PC-9 (cell line): Measurements from ENCODE around the gene UCN2. TPM values are rescaled to one million over a fixed set of nuclear protein-coding genes. Genes with fewer than 3 reads are reported as not detected.

Source experiments
- BruUV-seq: library from RNA; stranded (reverse); fragments of 400-500 nt; replicated peaks from 2 replicates; lab custom pipeline; 2021; lab: Mats Ljungman, UMichigan
- CTCF ChIA-PET: fragments of 300-600 bp; sonication (Branson Sonifier 250); formaldehyde crosslinking; loops from one replicate; lab custom pipeline; 2022; ENCODE audit warnings: antibody characterized with exemption; lab: Charles Lee
- POLR2A ChIA-PET: fragments of 300-600 bp; sonication (Branson Sonifier 250); formaldehyde crosslinking; loops from one replicate; lab custom pipeline; 2022; ENCODE audit warnings: antibody characterized with exemption; ENCODE audit not compliant: unreplicated experiment; lab: Charles Lee
- DNase-seq, 2 experiments: peaks; one replicate each; pipeline versions ENCODE4 v3.0.0 to v3.0.0-alpha.2; 2015 to 2022; ENCODE audit warnings: mixed read lengths in 1 of 2
- H2AFZ ChIP-seq: fragments of 200-600 bp; sonication (generic); 2 replicates; pipeline ENCODE4 v1.8.1; 2017; ENCODE audit warnings: antibody characterized with exemption
- H3F3A ChIP-seq: fragments of 200-600 bp; sonication (generic); 2 replicates; pipeline ENCODE4 v1.8.1; 2017; ENCODE audit warnings: antibody characterized with exemption, mild to moderate bottlenecking, low read depth; ENCODE audit not compliant: insufficient read depth
- H3K27ac ChIP-seq: fragments of 200-600 bp; sonication (generic); 2 replicates; pipeline ENCODE4 v1.6.1; 2016; ENCODE audit warnings: mixed run types
- H3K27me3 ChIP-seq: fragments of 200-600 bp; sonication (generic); 2 replicates; pipeline ENCODE4 v1.6.1; 2016; ENCODE audit warnings: low read depth, mixed run types; ENCODE audit not compliant: insufficient read depth
- H3K36me3 ChIP-seq: fragments of 200-600 bp; sonication (generic); 2 replicates; pipeline ENCODE4 v1.6.1; 2016; ENCODE audit warnings: low read depth, mixed run types
- H3K4me1 ChIP-seq: fragments of 200-600 bp; sonication (generic); replicated peaks from 2 replicates; pipeline ENCODE4 v1.6.1; 2016; ENCODE audit warnings: mixed run types; ENCODE audit not compliant: insufficient read depth
- H3K4me2 ChIP-seq: fragments of 200-600 bp; sonication (generic); 2 replicates; pipeline ENCODE4 v1.6.1; 2017; ENCODE audit warnings: mixed run types
- H3K4me3 ChIP-seq: fragments of 200-600 bp; sonication (generic); 2 replicates; pipeline ENCODE4 v1.6.1; 2016; ENCODE audit warnings: mixed run types
- H3K79me2 ChIP-seq: fragments of 200-600 bp; sonication (generic); 2 replicates; pipeline ENCODE4 v1.6.1; 2017; ENCODE audit warnings: low read depth, mixed run types
- H3K9me2 ChIP-seq: fragments of 200-600 bp; sonication (generic); 2 replicates; pipeline ENCODE4 v1.8.1; 2017; ENCODE audit warnings: mild to moderate bottlenecking; ENCODE audit not compliant: insufficient read depth
- H3K9me3 ChIP-seq: fragments of 200-600 bp; sonication (generic); 2 replicates; pipeline ENCODE4 v1.8.1; 2016; ENCODE audit warnings: low read depth; ENCODE audit not compliant: insufficient read depth
- H4K20me1 ChIP-seq: fragments of 200-600 bp; sonication (generic); 2 replicates; pipeline ENCODE4 v1.8.1; 2017; ENCODE audit not compliant: insufficient read depth
- EZH2 ChIP-seq: fragments of 200-600 bp; sonication (generic); IDR thresholded peaks from 2 replicates; pipeline ENCODE4 v1.8.0; 2017; ENCODE audit warnings: antibody characterized with exemption, low read depth
- intact Hi-C: fragments of 100-400 bp; cut with micrococcal nuclease; formaldehyde crosslinking; loops from one replicate; pipeline ENCODE4 v1.10.0; 2022; ENCODE audit not compliant: unreplicated experiment
- total RNA-seq: library from RNA; stranded (reverse); gene quantifications from 2 replicates; pipeline ENCODE4 v1.2.3, GENCODE V29; 2021
- TF ChIP-seq, protein P1 (sequence below): fragments of 200-600 bp; sonication (generic); conservative IDR thresholded peaks from 2 replicates; pipeline ENCODE4 v1.6.1; 2017; ENCODE audit warnings: mixed run types, antibody characterized with exemption, mild to moderate bottlenecking, moderate library complexity

The UCN2 gene
- total RNA-seq, 1 experiment from 2014 or later, result 2.8 TPM

DNA sequence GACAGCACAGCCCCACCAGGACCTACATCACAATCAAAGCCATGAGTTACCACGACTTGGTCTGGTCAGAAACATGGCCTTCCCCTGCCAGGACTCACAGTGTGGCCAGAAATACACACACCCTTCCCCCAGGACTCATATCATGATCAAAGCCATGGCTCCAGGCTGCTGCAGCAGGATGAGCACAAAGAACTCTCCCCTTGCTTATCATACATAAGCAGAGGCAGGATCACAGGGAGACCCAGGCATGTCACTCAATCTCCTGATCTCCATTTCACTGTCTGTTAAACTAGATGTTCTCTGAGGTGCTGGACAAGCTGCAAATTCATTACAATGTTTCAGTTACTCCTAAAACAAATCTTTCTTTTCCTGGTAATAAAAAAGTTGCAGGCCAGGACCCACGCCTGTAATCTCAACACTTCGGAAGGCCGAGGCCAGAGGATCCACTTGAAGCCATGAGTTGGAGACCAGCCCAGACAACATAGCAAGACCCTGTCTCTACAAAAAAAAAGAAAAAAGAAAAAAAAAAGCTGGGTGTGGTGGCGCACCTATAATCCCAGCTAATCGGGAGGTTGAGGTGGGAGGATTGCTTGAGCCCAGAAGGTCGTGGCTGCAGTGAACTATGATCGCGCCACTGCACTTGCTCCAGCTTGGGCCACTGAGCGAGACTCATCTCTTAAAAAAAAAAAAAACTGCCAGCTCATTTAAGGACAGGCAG, 8.2 kb downstream of the UCN2 start:
- no peak for DNase-seq
- intact Hi-C loops, result loop anchor here (5.0 kb wide), 3 partner anchors 108 to 288 kb away; partner anchors contain the start of gene ATRIP
- ChIA-PET CTCF (interaction anchor here (0.6 to 1.5 kb wide), 2 partner anchors 106 to 120 kb away, joined by 3 to 6 read pairs; no protein-coding TSS in a partner anchor), POLR2A (interaction anchor here (0.6 kb wide), 1 partner anchor 343 kb away, joined by 8 read pairs; the partner anchor contains the start of gene SLC25A20)
- Histone ChIP-seq H2AFZ (no peak overlapping the region), H3K9me2 (no peaks in the 10 kb centered on the region), H3K79me2 (no peaks in the 10 kb centered on the region), H3K4me1 (peaks cover 21% of the 10 kb centered on the region), H3K27ac (no peak overlapping the region), H3K27me3 (no peaks in the 10 kb centered on the region), H4K20me1 (no peaks in the 10 kb centered on the region), H3K4me3 (no peak overlapping the region), H3K4me2 (peak overlapping the region; percentile 79; the same call in 1 of the 2 replicates), H3K9me3 (no peaks in the 10 kb centered on the region), H3F3A (peaks cover 12% of the 10 kb centered on the region; the same call in 1 of the 2 replicates), H3K36me3 (no peaks in the 10 kb centered on the region)
- TF ChIP-seq, protein P1, sequence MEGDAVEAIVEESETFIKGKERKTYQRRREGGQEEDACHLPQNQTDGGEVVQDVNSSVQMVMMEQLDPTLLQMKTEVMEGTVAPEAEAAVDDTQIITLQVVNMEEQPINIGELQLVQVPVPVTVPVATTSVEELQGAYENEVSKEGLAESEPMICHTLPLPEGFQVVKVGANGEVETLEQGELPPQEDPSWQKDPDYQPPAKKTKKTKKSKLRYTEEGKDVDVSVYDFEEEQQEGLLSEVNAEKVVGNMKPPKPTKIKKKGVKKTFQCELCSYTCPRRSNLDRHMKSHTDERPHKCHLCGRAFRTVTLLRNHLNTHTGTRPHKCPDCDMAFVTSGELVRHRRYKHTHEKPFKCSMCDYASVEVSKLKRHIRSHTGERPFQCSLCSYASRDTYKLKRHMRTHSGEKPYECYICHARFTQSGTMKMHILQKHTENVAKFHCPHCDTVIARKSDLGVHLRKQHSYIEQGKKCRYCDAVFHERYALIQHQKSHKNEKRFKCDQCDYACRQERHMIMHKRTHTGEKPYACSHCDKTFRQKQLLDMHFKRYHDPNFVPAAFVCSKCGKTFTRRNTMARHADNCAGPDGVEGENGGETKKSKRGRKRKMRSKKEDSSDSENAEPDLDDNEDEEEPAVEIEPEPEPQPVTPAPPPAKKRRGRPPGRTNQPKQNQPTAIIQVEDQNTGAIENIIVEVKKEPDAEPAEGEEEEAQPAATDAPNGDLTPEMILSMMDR, result no peak
- TF ChIP-seq EZH2, result no peak
- BruUV-seq, result TSS peak; percentile 30

DNA sequence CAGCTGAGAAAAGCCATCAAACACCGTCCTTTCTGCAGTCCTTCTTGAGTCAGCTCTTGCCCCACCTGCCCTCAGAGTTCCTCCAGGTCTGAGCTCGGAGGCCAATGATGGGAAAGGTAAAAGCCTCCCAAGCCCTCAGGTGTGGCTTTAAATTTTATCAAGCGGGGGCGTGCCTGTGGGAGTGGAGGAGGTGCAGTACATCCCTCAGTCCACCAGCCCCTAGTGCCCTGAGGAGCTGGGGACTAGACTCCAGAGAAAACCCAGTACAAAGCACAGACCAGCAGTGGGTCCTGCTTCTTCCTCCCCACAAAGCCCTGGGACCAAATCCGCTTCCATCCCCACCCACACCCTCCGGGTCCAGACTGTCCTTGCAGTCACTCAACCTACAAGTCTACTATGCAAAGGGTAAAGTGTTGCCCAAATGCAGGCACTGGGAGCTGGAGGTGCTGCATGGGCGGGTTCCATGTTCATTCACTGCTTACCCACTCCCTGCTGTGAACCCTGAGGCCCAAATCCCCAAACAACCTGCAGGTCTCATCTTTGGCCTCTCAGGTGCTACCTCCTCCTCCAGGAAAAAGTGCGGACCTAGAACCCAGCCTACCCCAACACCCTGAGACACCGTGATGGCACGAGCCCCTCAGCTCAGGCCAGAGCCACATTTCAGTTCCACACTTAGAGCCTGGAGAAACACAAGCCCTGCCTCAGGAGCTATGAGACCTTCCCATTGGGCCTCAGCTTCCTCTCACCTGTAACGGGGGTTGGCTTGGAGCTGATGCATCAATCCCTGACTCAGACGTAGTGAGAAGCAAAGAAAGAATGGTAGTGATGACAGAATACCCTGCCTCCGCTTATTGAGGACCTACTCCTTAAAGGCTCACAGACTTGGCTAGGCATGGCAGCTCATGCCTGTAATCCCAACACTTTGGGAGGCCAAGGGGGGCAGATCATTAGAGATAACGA, 9.4 kb downstream of the UCN2 start:
- Histone ChIP-seq H3K27me3 (no peaks in the 10 kb centered on the region), H3K36me3 (no peaks in the 10 kb centered on the region), H3K4me2 (no peak overlapping the region), H2AFZ (no peak overlapping the region), H3K9me2 (no peaks in the 10 kb centered on the region), H3K27ac (no peak overlapping the region), H3K4me3 (no peak overlapping the region), H4K20me1 (no peaks in the 10 kb centered on the region), H3K4me1 (peaks cover 21% of the 10 kb centered on the region), H3F3A (peaks cover 12% of the 10 kb centered on the region; the same call in 1 of the 2 replicates), H3K9me3 (no peaks in the 10 kb centered on the region), H3K79me2 (no peaks in the 10 kb centered on the region)
- ChIA-PET POLR2A (interaction anchor here (0.6 kb wide), 2 partner anchors 84 to 89 kb away, joined by 3 to 6 read pairs; no protein-coding TSS in a partner anchor), CTCF (interaction anchor here (0.7 to 1.5 kb wide), 2 partner anchors 118 to 348 kb away, joined by 5 to 6 read pairs (median 5); no protein-coding TSS in a partner anchor)
- DNase-seq, result no peak
- no peak for TF ChIP-seq EZH2
- TF ChIP-seq, protein P1, result no peak
- intact Hi-C loops, result no loop called here
- no TSS peak for BruUV-seq

DNA sequence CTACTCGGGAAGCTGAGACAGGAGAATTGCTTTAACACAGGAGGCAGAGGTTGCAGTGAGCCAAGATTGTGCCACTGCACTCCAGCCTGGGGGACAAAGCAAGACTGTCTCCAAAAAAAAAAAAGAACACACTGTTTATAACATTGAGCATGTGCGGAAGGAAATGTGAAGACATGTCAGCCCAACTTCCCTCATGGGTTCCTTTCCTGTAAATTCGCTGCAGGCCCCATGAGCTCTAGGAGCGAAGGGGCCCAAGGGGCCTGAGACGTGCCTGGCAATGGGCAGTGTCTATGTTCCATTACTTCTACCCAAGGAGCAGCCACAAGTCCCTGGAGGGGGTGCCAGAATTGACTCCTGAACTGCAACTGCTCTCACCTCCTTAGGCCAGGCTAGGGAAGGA, 10.2 kb downstream of the UCN2 start:
- intact Hi-C loops, result no loop called here
- POLR2A ChIA-PET, result interaction anchor here (0.6 kb wide), 1 partner anchor 83 kb away, joined by 6 read pairs; no protein-coding TSS in a partner anchor

More for the DNA sequence above, 10.2 kb downstream of the UCN2 start:
- Histone ChIP-seq H3K36me3 (no peaks in the 10 kb centered on the region), H3K27me3 (no peaks in the 10 kb centered on the region), H3K4me2 (no peak overlapping the region), H3F3A (peaks cover 8% of the 10 kb centered on the region; the same call in 1 of the 2 replicates), H3K4me3 (no peak overlapping the region), H3K9me3 (no peaks in the 10 kb centered on the region), H2AFZ (no peak overlapping the region), H4K20me1 (no peaks in the 10 kb centered on the region), H3K9me2 (no peaks in the 10 kb centered on the region), H3K79me2 (no peaks in the 10 kb centered on the region), H3K27ac (no peak overlapping the region), H3K4me1 (peaks cover 17% of the 10 kb centered on the region)
- TF ChIP-seq, protein P1, result no peak
- TF ChIP-seq EZH2, result no peak
- CTCF ChIA-PET, result interaction anchor here (0.6 to 0.8 kb wide), 3 partner anchors 117 to 347 kb away, joined by 4 to 5 read pairs (median 5); no protein-coding TSS in a partner anchor
- no TSS peak for BruUV-seq
- DNase-seq, result no peak
